Skeletal muscle tissue (tissue), 4 donors: ENCODE data around the gene RSAD2. TPM values are rescaled to one million over a fixed set of nuclear protein-coding genes. Genes with fewer than 3 reads are reported as not detected.

ENCODE experiments used
- H3K27ac ChIP-seq: one replicate; pipeline ENCODE4 v1.7.0; 2013; ENCODE audit warnings: mild to moderate bottlenecking, low read depth, low read length, inconsistent platforms
- H3K27me3 ChIP-seq, 3 donors: one replicate each; pipeline ENCODE4 v1.7.0; 2013; ENCODE audit warnings: low read length in 3 of 3; ENCODE audit not compliant: control insufficient read depth in 3 of 3, insufficient read depth in 3 of 3
- H3K36me3 ChIP-seq, 3 donors: one replicate each; pipeline ENCODE4 v1.7.0; 2013; ENCODE audit warnings: low read length in 3 of 3; ENCODE audit not compliant: control insufficient read depth in 3 of 3, insufficient read depth in 3 of 3
- H3K4me1 ChIP-seq, 3 donors: one replicate each; pipeline ENCODE4 v1.7.0; 2013; ENCODE audit warnings: low read length in 3 of 3, mild to moderate bottlenecking in 3 of 3; ENCODE audit not compliant: control insufficient read depth in 3 of 3, insufficient read depth in 3 of 3
- H3K4me3 ChIP-seq, 3 donors: one replicate each; pipeline ENCODE4 v1.7.0; 2013; ENCODE audit warnings: low read length in 3 of 3
- H3K9ac ChIP-seq, 3 donors: one replicate each; pipeline ENCODE4 v1.7.0; 2013; ENCODE audit warnings: low read length in 3 of 3, mild to moderate bottlenecking in 3 of 3, moderate library complexity in 2 of 3, low read depth in 1 of 3
- H3K9me3 ChIP-seq, 3 donors: one replicate each; pipeline ENCODE4 v1.7.0; 2013; ENCODE audit warnings: low read length in 3 of 3; ENCODE audit not compliant: control insufficient read depth in 3 of 3
- total RNA-seq: library from RNA; depleted of rRNA; stranded (reverse); fragments of >200 nt; gene quantifications from one replicate; pipeline ENCODE4 v1.2.3, GENCODE V29; 2014
- donor health status: Osteomylitis.

RSAD2 gene
- total RNA-seq, 1 donor from 2014 or later, result 6.8 TPM

DNA sequence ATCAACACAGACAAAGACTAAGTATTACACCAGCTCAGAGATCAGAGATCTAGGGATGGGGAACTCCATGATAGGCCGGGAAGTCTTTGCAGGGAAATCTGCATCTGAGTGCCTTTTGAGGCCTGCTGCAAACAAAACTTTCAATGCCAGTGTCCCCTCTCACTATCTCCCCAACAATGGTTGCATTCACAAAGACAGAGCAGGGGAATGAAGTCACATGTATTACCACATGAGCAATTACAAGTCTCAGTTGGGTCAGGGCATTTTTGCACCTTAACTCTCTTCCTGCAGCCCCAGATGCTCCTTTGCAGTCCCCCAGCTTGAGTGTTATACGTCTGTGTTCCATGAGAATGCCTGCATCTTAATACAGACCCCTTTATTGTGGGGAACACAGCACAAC, 37.8 kb downstream of the RSAD2 start:
- no peaks in the 10 kb centered on the region for H3K27me3 ChIP-seq
- peaks cover 14 to 22% (median 14%) of the 10 kb centered on the region in 3 donors for H3K4me1 ChIP-seq
- no peaks in the 10 kb centered on the region for H3K36me3 ChIP-seq
- H3K9me3 ChIP-seq, result no peaks in the 10 kb centered on the region
- no peak overlapping the region for H3K27ac ChIP-seq
- H3K4me3 ChIP-seq, result no peak overlapping the region
- no peak overlapping the region for H3K9ac ChIP-seq

GRCh38 chr2:6916224-6916623, 38.6 kb downstream of the RSAD2 start:
- Histone ChIP-seq H3K4me3 (no peak overlapping the region), H3K9ac (no peak overlapping the region)

GRCh38 chr2:6916736-6917070, 39.1 kb downstream of the RSAD2 start:
- Histone ChIP-seq H3K9ac (peak overlapping the region; percentile 45 to 82 (median 47)), H3K27ac (no peak overlapping the region), H3K4me1 (peaks cover 17 to 29% (median 22%) of the 10 kb centered on the region in 3 donors), H3K27me3 (no peaks in the 10 kb centered on the region), H3K9me3 (no peaks in the 10 kb centered on the region), H3K36me3 (no peaks in the 10 kb centered on the region), H3K4me3 (peak overlapping the region; percentile 46 to 69 (median 61))

More at GRCh38 chr2:6916224-6916623, 38.6 kb downstream of the RSAD2 start:
- Histone ChIP-seq H3K4me1 (peaks cover 15 to 24% (median 17%) of the 10 kb centered on the region in 3 donors), H3K36me3 (no peaks in the 10 kb centered on the region), H3K27me3 (no peaks in the 10 kb centered on the region), H3K9me3 (no peaks in the 10 kb centered on the region), H3K27ac (no peak overlapping the region)

DNA sequence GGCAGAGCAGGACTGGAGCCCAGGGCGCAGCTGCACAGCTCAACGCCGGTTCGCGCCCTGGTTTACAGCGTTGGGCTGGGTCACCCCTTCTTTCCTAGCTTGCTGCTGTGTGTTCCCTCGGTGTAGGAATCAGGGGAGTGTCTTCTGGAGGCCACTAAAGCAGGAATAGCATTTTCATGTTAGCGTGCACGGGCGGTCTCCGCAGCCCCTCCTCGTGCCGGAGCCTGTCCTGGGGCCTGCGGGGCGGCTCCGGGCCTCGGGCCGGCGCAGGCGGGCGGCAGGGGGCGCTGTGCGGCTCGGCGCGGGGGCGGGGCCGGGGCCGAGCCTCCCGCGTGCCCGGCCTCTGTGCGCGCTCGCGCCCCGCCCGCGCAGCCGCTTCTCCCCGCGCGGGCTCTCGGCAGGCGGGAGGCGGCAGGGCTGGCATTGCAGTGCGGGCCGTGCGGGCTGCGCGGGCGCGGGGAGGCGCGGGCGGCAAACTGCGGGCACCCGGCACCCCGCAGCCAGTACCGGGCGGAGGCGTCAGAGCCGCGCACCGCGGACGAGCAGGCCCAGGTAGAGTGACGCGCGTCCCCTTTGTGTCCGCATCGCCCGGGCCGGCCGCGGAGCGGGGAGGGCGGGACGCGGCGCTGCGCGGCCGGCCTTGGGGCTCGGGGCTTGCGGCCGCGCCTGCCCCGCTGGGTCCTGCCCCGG, 39.6 kb downstream of the RSAD2 start, which contains the start of gene RNF144A:
Gene RNF144A, plus strand, starts transcription at position 342 of the 690 bp plus-strand sequence. CDS start 79,515 bp downstream, outside the sequence.
- Histone ChIP-seq H3K9me3 (no peaks in the 10 kb centered on the region), H3K27me3 (no peaks in the 10 kb centered on the region), H3K27ac (no peak within 1 kb of the TSS), H3K9ac (peak within 1 kb of the TSS; percentile 47 to 82 (median 67)), H3K4me1 (peaks cover 18 to 32% (median 22%) of the 10 kb centered on the region in 3 donors), H3K4me3 (peak within 1 kb of the TSS; percentile 60 to 73 (median 73)), H3K36me3 (no peaks in the 10 kb centered on the region)

DNA sequence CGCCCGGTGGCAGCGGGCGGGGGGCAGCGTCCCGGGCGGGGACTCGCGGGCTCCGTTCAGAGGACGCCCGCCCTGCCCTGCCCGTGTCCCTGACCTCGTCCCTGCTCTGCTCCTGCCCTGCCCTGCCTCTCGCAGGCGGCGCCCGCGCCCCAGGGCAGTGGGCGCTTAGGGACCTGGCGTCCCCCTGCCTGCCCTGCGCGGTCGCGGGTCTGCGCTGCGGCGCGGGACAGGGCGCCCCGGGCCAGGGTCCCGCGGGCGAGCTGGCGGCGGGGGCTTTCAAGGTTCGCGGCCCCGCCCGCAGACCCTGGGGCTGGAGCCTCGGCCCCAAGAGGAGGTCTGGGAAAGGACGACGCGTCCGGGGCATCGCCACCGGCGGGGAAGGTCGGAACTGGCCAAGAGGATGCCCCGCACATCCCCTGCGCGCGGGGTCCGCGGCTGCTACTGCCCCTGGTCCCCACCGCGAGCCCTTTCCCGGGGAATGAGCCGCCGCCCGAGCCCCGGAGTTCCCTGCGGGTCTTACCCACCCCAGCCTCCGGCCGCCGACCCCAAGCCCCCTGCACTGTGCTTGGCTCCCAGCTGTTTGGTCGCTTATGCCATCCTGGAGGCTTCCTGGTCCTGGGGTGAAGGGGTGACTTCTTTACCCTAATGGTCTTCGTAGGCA, 40.3 kb downstream of the RSAD2 start:
- H3K27me3 ChIP-seq, result no peaks in the 10 kb centered on the region
- H3K4me3 ChIP-seq, result peak overlapping the region; percentile 60 to 73 (median 73)
- H3K27ac ChIP-seq, result no peak overlapping the region
- H3K4me1 ChIP-seq, result peaks cover 18 to 34% (median 22%) of the 10 kb centered on the region in 3 donors
- H3K9me3 ChIP-seq, result no peaks in the 10 kb centered on the region
- H3K9ac ChIP-seq, result peak overlapping the region; percentile 33 to 82 (median 67)
- H3K36me3 ChIP-seq, result no peaks in the 10 kb centered on the region

GRCh38 chr2:6919901-6920742, 42.5 kb downstream of the RSAD2 start:
- H3K27me3 ChIP-seq, result no peaks in the 10 kb centered on the region
- H3K9me3 ChIP-seq, result no peaks in the 10 kb centered on the region
- no peaks in the 10 kb centered on the region for H3K36me3 ChIP-seq
- no peak overlapping the region for H3K4me3 ChIP-seq
- H3K27ac ChIP-seq, result no peak overlapping the region
- H3K4me1 ChIP-seq, result peaks cover 25 to 49% (median 31%) of the 10 kb centered on the region in 3 donors
- no peak overlapping the region for H3K9ac ChIP-seq

- H3K36me3 ChIP-seq, result no peaks in the 10 kb centered on the region
- H3K27ac ChIP-seq, result no peak overlapping the region
- H3K4me3 ChIP-seq, result no peak overlapping the region
- peaks cover 31 to 53% (median 36%) of the 10 kb centered on the region in 3 donors for H3K4me1 ChIP-seq
- no peaks in the 10 kb centered on the region for H3K27me3 ChIP-seq
- no peaks in the 10 kb centered on the region for H3K9me3 ChIP-seq
- no peak overlapping the region for H3K9ac ChIP-seq
These were observed 43.1 kb downstream of the RSAD2 start for GRCh38 chr2:6920743-6921064.

DNA sequence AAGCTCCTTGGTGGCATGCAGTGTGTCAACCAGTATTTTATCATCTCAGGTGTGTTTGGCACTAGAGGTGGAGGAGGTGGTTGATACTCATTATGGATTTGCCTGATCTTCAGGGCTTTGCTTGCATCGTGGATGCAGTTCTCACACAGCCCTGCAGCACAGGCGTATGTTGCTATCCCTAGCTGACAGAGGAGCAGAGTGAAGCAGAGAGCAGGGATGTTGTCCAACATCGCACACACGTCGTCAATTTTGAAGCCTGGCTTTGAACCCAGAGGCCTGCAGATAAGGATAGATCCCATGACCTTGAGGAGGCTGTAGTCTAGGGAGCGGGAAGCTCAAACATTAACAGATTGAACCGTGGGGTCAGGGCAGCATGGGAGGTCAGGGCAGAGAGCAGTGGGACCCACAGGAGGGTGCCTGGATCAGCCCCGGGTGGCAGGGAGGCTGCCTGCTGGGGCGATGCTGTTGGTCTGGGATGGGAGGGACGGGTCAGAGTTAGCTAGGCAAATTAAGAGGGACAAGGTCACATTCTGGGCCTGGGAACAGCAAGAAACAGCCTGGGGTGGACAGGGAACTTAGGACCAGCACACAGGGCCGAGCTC, 43.8 kb downstream of the RSAD2 start:
- no peak overlapping the region for H3K27ac ChIP-seq
- peaks cover 37 to 60% (median 42%) of the 10 kb centered on the region in 3 donors for H3K4me1 ChIP-seq
- no peaks in the 10 kb centered on the region for H3K27me3 ChIP-seq

DNA sequence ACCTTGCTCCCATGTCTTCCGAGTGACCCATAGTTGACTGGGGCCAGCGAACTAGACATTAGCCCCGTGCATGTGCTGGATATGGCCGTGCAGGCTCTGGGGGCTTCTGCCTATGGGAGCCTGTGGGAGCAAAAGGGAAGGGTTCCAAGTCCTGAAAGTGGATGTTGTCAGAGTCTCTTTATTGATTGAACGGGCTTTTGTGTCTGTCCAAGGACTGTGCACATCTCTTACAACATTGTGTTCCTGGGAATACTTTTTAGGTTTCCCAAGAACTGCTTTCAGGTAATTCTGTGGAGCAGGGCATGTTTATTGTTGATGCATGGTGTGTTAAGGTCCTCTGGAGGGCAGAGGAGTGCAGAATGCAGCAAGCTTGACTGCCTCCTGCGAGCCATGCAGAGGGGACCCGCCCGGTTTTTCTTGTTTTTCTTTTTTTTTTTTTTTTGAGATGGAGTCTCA, 44.7 kb downstream of the RSAD2 start:
- Histone ChIP-seq H3K36me3 (no peaks in the 10 kb centered on the region), H3K27ac (no peak overlapping the region), H3K9me3 (no peaks in the 10 kb centered on the region), H3K4me3 (no peak overlapping the region), H3K4me1 (peaks cover 38 to 64% (median 43%) of the 10 kb centered on the region in 3 donors), H3K27me3 (no peaks in the 10 kb centered on the region), H3K9ac (no peak overlapping the region)

More for the DNA sequence above, 43.8 kb downstream of the RSAD2 start:
- H3K9me3 ChIP-seq, result no peaks in the 10 kb centered on the region
- H3K36me3 ChIP-seq, result no peaks in the 10 kb centered on the region
- no peak overlapping the region for H3K4me3 ChIP-seq
- no peak overlapping the region for H3K9ac ChIP-seq
